WTC11 (cell line): ENCODE results near the gene LRCH4.

Source experiments
- AFF4 ChIP-seq: sonication (generic); formaldehyde crosslinking; IDR thresholded peaks from 2 replicates; pipeline ENCODE4 v1.8.1; 2023; ENCODE audit warnings: mild to moderate bottlenecking, missing genetic modification reagents, borderline replicate concordance
- CREM ChIP-seq: sonication (generic); formaldehyde crosslinking; IDR thresholded peaks from 2 replicates; pipeline ENCODE4 v1.8.1; 2022; ENCODE audit warnings: mild to moderate bottlenecking, missing genetic modification reagents, moderate library complexity
- NR2C2 ChIP-seq: sonication (generic); formaldehyde crosslinking; IDR thresholded peaks from 2 replicates; pipeline ENCODE4 v1.8.0; 2022; ENCODE audit warnings: mild to moderate bottlenecking, missing genetic modification reagents
- ZBTB21 ChIP-seq: sonication (generic); formaldehyde crosslinking; IDR thresholded peaks from 2 replicates; pipeline ENCODE4 v1.8.1; 2023; ENCODE audit warnings: mild to moderate bottlenecking, missing genetic modification reagents, borderline replicate concordance
- TF ChIP-seq, protein P1 (sequence below): fragments of 200-600 bp; IDR thresholded peaks from 2 replicates; pipeline ENCODE4 v1.8.0; 2022; ENCODE audit warnings: antibody characterized with exemption
- TF ChIP-seq, protein P2 (sequence below): fragments of 250-450 bp; sonication (Bioruptor Pico); IDR thresholded peaks from 2 replicates; pipeline ENCODE4 v1.8.0; 2021; ENCODE audit warnings: mild to moderate bottlenecking
- TF ChIP-seq, protein P3 (sequence below): sonication (generic); formaldehyde crosslinking; IDR thresholded peaks from 2 replicates; pipeline ENCODE4 v1.8.1; 2022; ENCODE audit warnings: low read depth, mild to moderate bottlenecking, moderate library complexity, missing genetic modification reagents, borderline replicate concordance
- TF ChIP-seq, protein P4 (sequence below): sonication (generic); formaldehyde crosslinking; IDR thresholded peaks from 2 replicates; pipeline ENCODE4 v1.8.0; 2022; ENCODE audit warnings: mild to moderate bottlenecking, missing genetic modification reagents

GRCh38 chr7:100620804-100621203 is 34.9 kb upstream of the LRCH4 start:
- TF ChIP-seq, protein P1, sequence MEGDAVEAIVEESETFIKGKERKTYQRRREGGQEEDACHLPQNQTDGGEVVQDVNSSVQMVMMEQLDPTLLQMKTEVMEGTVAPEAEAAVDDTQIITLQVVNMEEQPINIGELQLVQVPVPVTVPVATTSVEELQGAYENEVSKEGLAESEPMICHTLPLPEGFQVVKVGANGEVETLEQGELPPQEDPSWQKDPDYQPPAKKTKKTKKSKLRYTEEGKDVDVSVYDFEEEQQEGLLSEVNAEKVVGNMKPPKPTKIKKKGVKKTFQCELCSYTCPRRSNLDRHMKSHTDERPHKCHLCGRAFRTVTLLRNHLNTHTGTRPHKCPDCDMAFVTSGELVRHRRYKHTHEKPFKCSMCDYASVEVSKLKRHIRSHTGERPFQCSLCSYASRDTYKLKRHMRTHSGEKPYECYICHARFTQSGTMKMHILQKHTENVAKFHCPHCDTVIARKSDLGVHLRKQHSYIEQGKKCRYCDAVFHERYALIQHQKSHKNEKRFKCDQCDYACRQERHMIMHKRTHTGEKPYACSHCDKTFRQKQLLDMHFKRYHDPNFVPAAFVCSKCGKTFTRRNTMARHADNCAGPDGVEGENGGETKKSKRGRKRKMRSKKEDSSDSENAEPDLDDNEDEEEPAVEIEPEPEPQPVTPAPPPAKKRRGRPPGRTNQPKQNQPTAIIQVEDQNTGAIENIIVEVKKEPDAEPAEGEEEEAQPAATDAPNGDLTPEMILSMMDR: no peak
- TF ChIP-seq, protein P2, sequence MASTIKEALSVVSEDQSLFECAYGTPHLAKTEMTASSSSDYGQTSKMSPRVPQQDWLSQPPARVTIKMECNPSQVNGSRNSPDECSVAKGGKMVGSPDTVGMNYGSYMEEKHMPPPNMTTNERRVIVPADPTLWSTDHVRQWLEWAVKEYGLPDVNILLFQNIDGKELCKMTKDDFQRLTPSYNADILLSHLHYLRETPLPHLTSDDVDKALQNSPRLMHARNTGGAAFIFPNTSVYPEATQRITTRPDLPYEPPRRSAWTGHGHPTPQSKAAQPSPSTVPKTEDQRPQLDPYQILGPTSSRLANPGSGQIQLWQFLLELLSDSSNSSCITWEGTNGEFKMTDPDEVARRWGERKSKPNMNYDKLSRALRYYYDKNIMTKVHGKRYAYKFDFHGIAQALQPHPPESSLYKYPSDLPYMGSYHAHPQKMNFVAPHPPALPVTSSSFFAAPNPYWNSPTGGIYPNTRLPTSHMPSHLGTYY (CRISPR knock-in tag): no peak
- TF ChIP-seq AFF4 (no peak), ZBTB21 (CRISPR knock-in tag) (no peak), CREM (CRISPR knock-in tag) (no peak), NR2C2 (CRISPR knock-in tag) (no peak)
- TF ChIP-seq, protein P3, sequence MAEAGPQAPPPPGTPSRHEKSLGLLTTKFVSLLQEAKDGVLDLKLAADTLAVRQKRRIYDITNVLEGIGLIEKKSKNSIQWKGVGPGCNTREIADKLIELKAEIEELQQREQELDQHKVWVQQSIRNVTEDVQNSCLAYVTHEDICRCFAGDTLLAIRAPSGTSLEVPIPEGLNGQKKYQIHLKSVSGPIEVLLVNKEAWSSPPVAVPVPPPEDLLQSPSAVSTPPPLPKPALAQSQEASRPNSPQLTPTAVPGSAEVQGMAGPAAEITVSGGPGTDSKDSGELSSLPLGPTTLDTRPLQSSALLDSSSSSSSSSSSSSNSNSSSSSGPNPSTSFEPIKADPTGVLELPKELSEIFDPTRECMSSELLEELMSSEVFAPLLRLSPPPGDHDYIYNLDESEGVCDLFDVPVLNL: no peak
- TF ChIP-seq, protein P4, sequence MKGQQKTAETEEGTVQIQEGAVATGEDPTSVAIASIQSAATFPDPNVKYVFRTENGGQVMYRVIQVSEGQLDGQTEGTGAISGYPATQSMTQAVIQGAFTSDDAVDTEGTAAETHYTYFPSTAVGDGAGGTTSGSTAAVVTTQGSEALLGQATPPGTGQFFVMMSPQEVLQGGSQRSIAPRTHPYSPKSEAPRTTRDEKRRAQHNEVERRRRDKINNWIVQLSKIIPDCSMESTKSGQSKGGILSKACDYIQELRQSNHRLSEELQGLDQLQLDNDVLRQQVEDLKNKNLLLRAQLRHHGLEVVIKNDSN (CRISPR knock-in tag): no peak
